GM18858 (cell line): ENCODE results near the gene MAST3.
"Not testable (repeated sequence)": the region's sequence is repeated elsewhere in the genome, so short reads cannot be mapped to it uniquely, and the experiment has no call there.

Experiments used
- ATAC-seq: cut with Tn5 transposase; IDR thresholded peaks from one replicate; pipeline ENCODE4 v1.9.1; 2021; ENCODE audit not compliant: unreplicated experiment

Gene MAST3

GRCh38 chr19:18157465-18158063 lies 60.0 kb downstream of the MAST3 start:
- ATAC-seq: no peak

- no peak for ATAC-seq
Observed at GRCh38 chr19:18158467-18158866, 60.9 kb downstream of the MAST3 start.

GRCh38 chr19:18159059-18159616 lies 61.6 kb downstream of the MAST3 start:
- ATAC-seq: not testable (repeated sequence)

- no peak for ATAC-seq
Observed at GRCh38 chr19:18159810-18160209, 62.2 kb downstream of the MAST3 start.

- ATAC-seq: no peak
Observed at GRCh38 chr19:18160493-18160970, 63.0 kb downstream of the MAST3 start.

- no peak for ATAC-seq
Observed at GRCh38 chr19:18160971-18161635, 63.5 kb downstream of the MAST3 start.

GRCh38 chr19:18161636-18162002 lies 64.0 kb downstream of the MAST3 start:
- no peak for ATAC-seq

GRCh38 chr19:18164072-18164471 lies 66.5 kb downstream of the MAST3 start:
- ATAC-seq: no peak

GRCh38 chr19:18165794-18166544 lies 68.4 kb downstream of the MAST3 start:
- ATAC-seq: no peak

- no peak for ATAC-seq
Observed at GRCh38 chr19:18167011-18167410, 69.4 kb downstream of the MAST3 start.

- no peak for ATAC-seq
Observed at GRCh38 chr19:18167975-18168645, 70.5 kb downstream of the MAST3 start.

GRCh38 chr19:18168673-18169381 lies 71.2 kb downstream of the MAST3 start:
- no peak for ATAC-seq

GRCh38 chr19:18170714-18171255 lies 73.2 kb downstream of the MAST3 start:
- no peak for ATAC-seq

- ATAC-seq: no peak
Observed at GRCh38 chr19:18171605-18172327, 74.2 kb downstream of the MAST3 start.

GRCh38 chr19:18172331-18173053 lies 74.9 kb downstream of the MAST3 start:
- ATAC-seq: no peak

- ATAC-seq: no peak
Observed at GRCh38 chr19:18173054-18173571, 75.5 kb downstream of the MAST3 start.

- ATAC-seq: no peak
Observed at GRCh38 chr19:18173572-18174288, 76.2 kb downstream of the MAST3 start, which contains the start of gene IFI30. IFI30 (plus strand) TSS chr19:18173813; CDS start chr19:18173842, 29 bp downstream.

- ATAC-seq: no peak
Observed at GRCh38 chr19:18174983-18175382, 77.4 kb downstream of the MAST3 start.
